Measurements from ENCODE around the gene KDM4C. TPM values are rescaled to one million over a fixed set of nuclear protein-coding genes. Genes with fewer than 3 reads are reported as not detected.

The KDM4C gene
- total and polyA plus RNA-seq, 8 donors = 6.7 to 129 (median 79.9) TPM

GRCh38 chr9:7211657-7212056 is 453.9 kb downstream of the KDM4C start:
- WGBS, 5 donors = 87 to 96% (median 92%) methylated on average over 3 of the region's 3 CpGs
- DNase-seq = no peak
- H3K4me1 ChIP-seq = no peaks in the 10 kb centered on the region
- H3K4me3 ChIP-seq = no peak overlapping the region
- H3K9me3 ChIP-seq = no peaks in the 10 kb centered on the region
- H3K36me3 ChIP-seq = no peaks in the 10 kb centered on the region
- H3K27me3 ChIP-seq = no peaks in the 10 kb centered on the region
- intact Hi-C loops (cut with DNase I; ENCODE audit: low total_unique reads) = no loop called here
- TF ChIP-seq POLR2AphosphoS5 (IDR thresholded peaks at IDR 0.05) (no peak), EP300 (IDR thresholded peaks at IDR 0.05) (no peak), CTCF (IDR thresholded peaks at IDR 0.05) (no peak), POLR2A (IDR thresholded peaks at IDR 0.05) (no peak)
- no peak overlapping the region for H3K27ac ChIP-seq

GRCh38 chr9:7212101-7212500 is 454.3 kb downstream of the KDM4C start:
- Histone ChIP-seq H3K9me3 (no peaks in the 10 kb centered on the region), H3K27ac (no peak overlapping the region), H3K4me3 (no peak overlapping the region), H3K36me3 (no peaks in the 10 kb centered on the region), H3K4me1 (no peaks in the 10 kb centered on the region), H3K27me3 (no peaks in the 10 kb centered on the region)
- TF ChIP-seq POLR2AphosphoS5 (IDR thresholded peaks at IDR 0.05) (no peak), EP300 (IDR thresholded peaks at IDR 0.05) (no peak), POLR2A (IDR thresholded peaks at IDR 0.05) (no peak), CTCF (IDR thresholded peaks at IDR 0.05) (no peak)
- no peak for DNase-seq
- 60 to 65% (median 61%) methylated on average over 4 of the region's 4 CpGs for WGBS, 5 donors
- intact Hi-C loops (cut with DNase I; ENCODE audit: low total_unique reads) = no loop called here

DNA sequence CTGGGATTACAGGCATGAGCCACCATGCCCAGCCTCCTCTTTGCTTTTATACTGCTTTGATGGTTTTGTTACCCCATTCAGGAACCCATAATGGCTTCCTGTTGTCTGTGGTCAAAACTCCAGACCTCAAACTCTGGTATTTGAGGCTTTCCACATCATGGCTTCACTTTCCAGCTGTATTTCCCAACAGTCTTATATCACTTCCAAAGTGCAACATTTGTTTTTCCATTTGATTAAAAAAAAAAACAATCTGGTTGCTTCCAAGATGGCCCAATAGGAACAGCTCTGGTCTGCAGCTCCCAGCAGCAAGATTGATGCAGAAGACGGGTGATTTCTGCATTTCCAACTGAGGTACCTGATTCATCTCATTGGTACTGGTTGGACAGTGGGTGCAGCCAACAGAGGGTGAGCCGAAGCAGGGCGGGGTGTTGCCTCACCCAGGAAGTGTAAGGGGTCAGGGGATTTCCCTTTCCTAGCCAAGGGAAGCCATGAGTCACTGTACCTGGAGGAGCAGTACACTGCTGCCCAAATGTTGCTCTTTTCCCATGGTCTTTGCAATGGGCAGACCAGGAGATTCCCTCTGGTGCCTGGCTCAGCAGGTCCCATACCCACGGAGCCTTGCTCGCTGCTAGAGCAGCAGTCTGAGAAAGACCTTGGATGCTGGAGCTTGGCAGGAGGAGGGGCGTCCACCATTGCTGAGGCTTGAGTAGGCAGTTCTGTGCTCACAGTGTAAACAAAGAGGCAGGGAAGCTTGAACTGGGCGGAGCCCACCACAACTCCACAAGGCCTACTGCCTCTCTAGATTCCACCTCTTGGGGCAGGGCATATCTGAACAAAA is 458.4 kb downstream of the KDM4C start:
- Histone ChIP-seq H3K4me1 (no peaks in the 10 kb centered on the region), H3K36me3 (no peaks in the 10 kb centered on the region), H3K9me3 (peaks cover 0 to 10% (median 0%) of the 10 kb centered on the region in 4 donors), H3K27me3 (no peaks in the 10 kb centered on the region), H3K4me3 (no peak overlapping the region), H3K27ac (no peak overlapping the region)
- no peak for DNase-seq
- TF ChIP-seq CTCF (IDR thresholded peaks at IDR 0.05) (no peak), EP300 (IDR thresholded peaks at IDR 0.05) (no peak), POLR2AphosphoS5 (IDR thresholded peaks at IDR 0.05) (no peak), POLR2A (IDR thresholded peaks at IDR 0.05) (no peak)
- intact Hi-C loops (cut with DNase I; ENCODE audit: low total_unique reads) = no loop called here
- 37 to 68% (median 59%) methylated on average over 7 of the region's 7 CpGs for WGBS, 5 donors

DNA sequence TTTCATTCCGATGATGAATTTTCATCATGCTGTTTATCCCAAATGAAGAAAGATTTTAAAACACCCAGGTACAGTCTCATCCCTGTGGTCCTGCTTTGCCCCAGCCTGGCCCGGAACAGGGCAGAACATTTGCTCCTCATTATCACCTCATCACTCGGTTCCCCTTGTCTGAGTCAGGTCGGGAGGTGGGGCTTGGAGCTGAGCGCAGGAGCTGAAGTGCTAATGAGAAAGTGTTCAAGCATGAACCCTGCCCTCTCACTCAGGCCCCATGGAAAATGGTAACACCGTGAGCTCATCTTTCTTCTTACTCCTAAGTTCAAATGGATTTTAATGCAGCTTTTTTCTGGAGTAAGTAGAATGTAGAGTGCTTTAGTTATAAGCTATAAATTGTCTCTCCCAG is 466.2 kb downstream of the KDM4C start:
- TF ChIP-seq EP300 (IDR thresholded peaks at IDR 0.05) = no peak
- no peaks in the 10 kb centered on the region for H3K36me3 ChIP-seq
- H3K27ac ChIP-seq = no peak overlapping the region
- no peak overlapping the region for H3K4me3 ChIP-seq
- H3K9me3 ChIP-seq = peaks cover 0 to 7% (median 0%) of the 10 kb centered on the region in 4 donors
- 34 to 46% (median 39%) methylated on average over 6 of the region's 6 CpGs for WGBS, 5 donors
- H3K27me3 ChIP-seq = peaks cover 0 to 4% (median 0%) of the 10 kb centered on the region in 3 donors
- DNase-seq = no peak
- intact Hi-C loops (cut with DNase I; ENCODE audit: low total_unique reads) = no loop called here
- H3K4me1 ChIP-seq = no peaks in the 10 kb centered on the region

Small RNA genes within 50 kb of the gene (small RNA-seq; reads per million reads assigned to genes)
- 0 reads per million in 4 donors for gene SNRPEP2

Other genes with a start within 250 kb of the KDM4C start
- gene GLDC, start 112.2 kb upstream of the KDM4C start, total RNA-seq = 1 to 10 TPM in 1 of 5 donors, under 1 TPM in 1, not detected in 3; 0.37 to 2.2 TPM
- 1 to 10 TPM in 1 of 3 donors, under 1 TPM in 1, not detected in 1; 0.31 to 3.7 TPM for gene GLDC, start 112.2 kb upstream of the KDM4C start, polyA plus RNA-seq